CD4-positive, alpha-beta T cell (primary cell): ENCODE measurements around the gene CATSPERZ. TPM values are rescaled to one million over a fixed set of nuclear protein-coding genes. Genes with fewer than 3 reads are reported as not detected.
"Not testable (repeated sequence)": the region's sequence is repeated elsewhere in the genome, so short reads cannot be mapped to it uniquely, and the experiment has no call there.

Experiments
- ATAC-seq: fragments of 200-7000 bp; cut with Tn5 transposase; one replicate; pipeline ENCODE4 v1.10.0; 2022; ENCODE audit warnings: mild to moderate bottlenecking; ENCODE audit not compliant: poor library complexity
- CTCF ChIA-PET: fragments of 350-600 bp; sonication (Branson Sonifier 250); formaldehyde crosslinking; loops from one replicate; lab custom pipeline; 2021; ENCODE audit warnings: antibody characterized with exemption, inconsistent platforms; lab: Charles Lee
- POLR2A ChIA-PET: fragments of 350-600 bp; sonication (Branson Sonifier 250); formaldehyde crosslinking; loops from one replicate; lab custom pipeline; 2021; ENCODE audit warnings: antibody characterized with exemption, inconsistent platforms; lab: Charles Lee
- DNase-seq, 14 experiments: peaks; one replicate each; pipeline ENCODE4 v3.0.0-alpha.2; 2013 to 2020; ENCODE audit warnings: mixed read lengths in 2 of 14
- H3K27ac ChIP-seq, 2 donors: one replicate each; pipeline versions ENCODE4 v1.5.1 to v1.7.0; 2013; ENCODE audit warnings: low read length in 2 of 2, low read depth in 1 of 2, mild to moderate bottlenecking in 1 of 2
- H3K27me3 ChIP-seq, 2 experiments: 1 replicate in 1 of 2; 2 replicates in 1 of 2; pipeline versions ENCODE4 v1.6.1 to v1.7.0; 2013; ENCODE audit warnings: low read length in 2 of 2, control low read depth in 1 of 2, mild to moderate bottlenecking in 1 of 2, moderate library complexity in 1 of 2; ENCODE audit not compliant: insufficient read depth in 2 of 2, control insufficient read depth in 1 of 2
- H3K36me3 ChIP-seq: one replicate; pipeline ENCODE4 v1.6.1; 2013; ENCODE audit warnings: low read length, control low read depth; ENCODE audit not compliant: insufficient read depth
- H3K4me1 ChIP-seq: one replicate; pipeline ENCODE4 v1.6.1; 2013; ENCODE audit warnings: low read length, control low read depth; ENCODE audit not compliant: insufficient read depth
- H3K4me3 ChIP-seq: one replicate; pipeline ENCODE4 v1.5.1; 2013; ENCODE audit warnings: mild to moderate bottlenecking, low read length, moderate library complexity
- H3K9me3 ChIP-seq, 2 experiments: 1 replicate in 1 of 2; 2 replicates in 1 of 2; pipeline versions ENCODE4 v1.6.1 to v1.7.0; 2013; ENCODE audit warnings: low read length in 2 of 2, mild to moderate bottlenecking in 2 of 2, control low read depth in 1 of 2, moderate library complexity in 1 of 2; ENCODE audit not compliant: control insufficient read depth in 1 of 2, insufficient read depth in 1 of 2
- H3K27ac Mint-ChIP-seq: one replicate; pipeline ENCODE4 v1.8.0; 2020; ENCODE audit warnings: mixed read lengths
- H3K27me3 Mint-ChIP-seq: one replicate; pipeline ENCODE4 v1.8.0; 2021; ENCODE audit warnings: mixed read lengths
- H3K36me3 Mint-ChIP-seq: one replicate; pipeline ENCODE4 v1.8.0; 2021; ENCODE audit warnings: low read depth, mixed read lengths
- H3K4me1 Mint-ChIP-seq: one replicate; pipeline ENCODE4 v1.8.0; 2021; ENCODE audit warnings: low read depth, mixed read lengths
- H3K4me3 Mint-ChIP-seq: one replicate; pipeline ENCODE4 v1.8.0; 2020; ENCODE audit warnings: mild to moderate bottlenecking, mixed read lengths
- H3K9me3 Mint-ChIP-seq: one replicate; pipeline ENCODE4 v1.8.0; 2020; ENCODE audit warnings: mixed read lengths
- intact Hi-C, 2 experiments: fragments of 100-400 bp; cut with DNase I in 1 of 2; cut with micrococcal nuclease in 1 of 2; formaldehyde crosslinking; loops; one replicate each; pipeline versions ENCODE4 v1.15.1 to v1.9.0; 2023 to 2025; cut with DNase I, micrococcal nuclease
- total RNA-seq, 174 experiments: library from RNA in 2 of 174; stranded (reverse) in 2 of 174; gene quantifications; one replicate each; pipeline ENCODE4 v1.2.3 and lab custom pipeline; 2021 to 2026
- TF ChIP-seq, protein P1 (sequence below): fragments of 200-600 bp; IDR thresholded peaks from one replicate; pipeline ENCODE4 v1.8.0; 2022; ENCODE audit warnings: antibody characterized with exemption, mild to moderate bottlenecking

Gene CATSPERZ
- total RNA-seq, 2 experiments from 2014 or later = not detected

DNA sequence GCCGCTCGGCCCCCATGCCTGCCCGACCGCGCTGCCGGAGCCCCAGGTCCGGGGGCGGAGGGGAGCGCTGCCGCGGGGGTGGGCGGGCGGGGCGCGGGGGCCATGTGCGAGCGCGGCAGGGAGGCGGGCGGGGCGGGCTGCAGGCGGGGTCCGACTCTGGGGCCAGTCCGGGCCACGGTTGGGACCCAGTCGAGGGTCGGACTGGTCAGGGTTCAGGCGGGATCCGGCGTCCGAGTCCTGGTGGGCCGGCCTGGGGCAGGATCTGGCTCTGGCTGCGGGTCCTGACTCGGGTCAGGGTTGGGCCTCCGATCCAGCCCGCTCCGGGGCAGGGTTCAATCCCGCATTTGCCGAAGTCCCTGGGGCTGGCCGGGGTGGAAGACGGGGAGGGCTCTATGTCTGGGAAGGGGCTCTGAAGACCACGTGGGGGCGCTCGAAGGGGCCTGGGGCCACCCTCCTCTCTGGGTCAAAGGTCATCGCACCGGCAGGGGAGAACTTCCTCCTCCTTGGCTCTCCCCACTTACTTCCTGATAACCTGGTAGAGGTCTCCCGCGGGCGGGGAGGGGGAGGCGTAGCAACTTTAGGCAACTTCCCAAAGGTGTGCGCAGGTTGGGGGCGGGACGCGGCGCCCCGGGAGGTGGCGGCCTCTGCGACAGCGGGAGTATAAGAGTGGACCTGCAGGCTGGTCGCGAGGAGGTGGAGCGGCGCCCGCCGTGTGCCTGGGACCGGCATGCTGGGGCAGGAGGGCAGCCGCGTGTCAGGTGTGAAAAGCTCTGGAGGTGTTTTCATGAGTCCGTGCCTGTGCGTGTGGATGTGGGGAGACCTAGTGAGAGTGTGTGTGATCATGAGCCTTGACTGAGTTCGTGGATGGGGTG lies 5.8 kb downstream of the CATSPERZ start:
- ATAC-seq (peak; percentile 6), DNase-seq (peak; percentile 45 to 86 (median 70))
- peak overlapping the region; percentile 98 for H3K4me3 Mint-ChIP-seq
- POLR2A ChIA-PET = interaction anchor here (2.0 to 7.6 kb wide), 5 partner anchors 11 to 120 kb away, joined by 17 to 105 read pairs (median 45); partner anchors contain the start of genes BAD, FERMT3, GPR137 and PRDX5
- Histone ChIP-seq H3K36me3 (peaks cover 7% of the 10 kb centered on the region), H3K9me3 (peaks cover 0 to 5% of the 10 kb centered on the region in 2 experiments), H3K27me3 (peaks cover 11 to 12% of the 10 kb centered on the region in 2 experiments), H3K4me1 (peaks cover 41% of the 10 kb centered on the region), H3K4me3 (peak overlapping the region; percentile 85), H3K27ac (peak overlapping the region; percentile 73 to 75)
- peaks cover 20% of the 10 kb centered on the region for H3K27me3 Mint-ChIP-seq
- H3K27ac Mint-ChIP-seq = peak overlapping the region; percentile 92
- peaks cover 10% of the 10 kb centered on the region for H3K36me3 Mint-ChIP-seq
- TF ChIP-seq, protein P1, sequence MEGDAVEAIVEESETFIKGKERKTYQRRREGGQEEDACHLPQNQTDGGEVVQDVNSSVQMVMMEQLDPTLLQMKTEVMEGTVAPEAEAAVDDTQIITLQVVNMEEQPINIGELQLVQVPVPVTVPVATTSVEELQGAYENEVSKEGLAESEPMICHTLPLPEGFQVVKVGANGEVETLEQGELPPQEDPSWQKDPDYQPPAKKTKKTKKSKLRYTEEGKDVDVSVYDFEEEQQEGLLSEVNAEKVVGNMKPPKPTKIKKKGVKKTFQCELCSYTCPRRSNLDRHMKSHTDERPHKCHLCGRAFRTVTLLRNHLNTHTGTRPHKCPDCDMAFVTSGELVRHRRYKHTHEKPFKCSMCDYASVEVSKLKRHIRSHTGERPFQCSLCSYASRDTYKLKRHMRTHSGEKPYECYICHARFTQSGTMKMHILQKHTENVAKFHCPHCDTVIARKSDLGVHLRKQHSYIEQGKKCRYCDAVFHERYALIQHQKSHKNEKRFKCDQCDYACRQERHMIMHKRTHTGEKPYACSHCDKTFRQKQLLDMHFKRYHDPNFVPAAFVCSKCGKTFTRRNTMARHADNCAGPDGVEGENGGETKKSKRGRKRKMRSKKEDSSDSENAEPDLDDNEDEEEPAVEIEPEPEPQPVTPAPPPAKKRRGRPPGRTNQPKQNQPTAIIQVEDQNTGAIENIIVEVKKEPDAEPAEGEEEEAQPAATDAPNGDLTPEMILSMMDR = peak; percentile 54
- H3K4me1 Mint-ChIP-seq = peaks cover 30% of the 10 kb centered on the region
- intact Hi-C loops = loop anchor here (1.0 to 10.0 kb wide), 8 partner anchors 11 to 311 kb away; partner anchors contain the start of genes CCDC88B (in 2 of the 2), TRMT112 (in 2 of the 2), FKBP2 (in 1 of the 2) and PLCB3 (in 1 of the 2)
- CTCF ChIA-PET = interaction anchor here (0.7 to 6.0 kb wide), 8 partner anchors 12 to 120 kb away, joined by 3 to 123 read pairs (median 9); partner anchors contain the start of genes FERMT3, PLCB3, PRDX5 and STIP1
- H3K9me3 Mint-ChIP-seq = no peaks in the 10 kb centered on the region

DNA sequence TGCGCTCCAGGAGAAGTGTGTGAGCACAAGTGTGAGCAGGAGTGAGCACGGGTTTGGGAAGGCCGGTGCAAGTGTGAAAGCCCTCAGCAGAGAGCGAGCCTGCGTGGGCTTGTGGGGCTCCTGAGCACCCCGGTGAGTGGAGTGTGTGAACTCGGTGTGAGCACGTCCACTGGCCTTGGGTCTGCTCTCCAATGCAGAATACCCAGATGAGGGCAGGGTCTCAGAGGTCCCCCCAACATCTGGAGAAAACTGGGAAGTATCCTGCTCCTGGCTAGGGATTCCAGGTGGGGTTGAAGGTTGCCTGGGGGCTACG lies 6.4 kb downstream of the CATSPERZ start:
- CTCF ChIA-PET = interaction anchor here (2.5 kb wide), 1 partner anchor 25 kb away, joined by 10 read pairs; no protein-coding TSS in a partner anchor
- TF ChIP-seq, protein P1 = no peak
- Mint-ChIP-seq H3K9me3 (no peaks in the 10 kb centered on the region), H3K36me3 (peaks cover 11% of the 10 kb centered on the region), H3K27me3 (peaks cover 14% of the 10 kb centered on the region), H3K4me3 (peak overlapping the region; percentile 98), H3K4me1 (peaks cover 28% of the 10 kb centered on the region), H3K27ac (peak overlapping the region; percentile 92)
- Histone ChIP-seq H3K36me3 (peaks cover 7% of the 10 kb centered on the region), H3K9me3 (peaks cover 0 to under 1% of the 10 kb centered on the region in 2 experiments), H3K4me1 (peaks cover 35% of the 10 kb centered on the region), H3K27me3 (peaks cover 5 to 7% of the 10 kb centered on the region in 2 experiments), H3K27ac (peak overlapping the region; percentile 73 to 75), H3K4me3 (peak overlapping the region; percentile 85)
- DNase-seq = no peak
- ATAC-seq = no peak
- intact Hi-C loops = loop anchor here (1.0 to 10.0 kb wide), 3 partner anchors 11 to 312 kb away; partner anchors contain the start of genes CCDC88B (in 1 of the 2) and TRMT112 (in 1 of the 2)
- POLR2A ChIA-PET = interaction anchor here (4.0 to 7.6 kb wide), 2 partner anchors 11 to 100 kb away, joined by 71 to 105 read pairs; partner anchors contain the start of genes FERMT3, PRDX5 and TRMT112

DNA sequence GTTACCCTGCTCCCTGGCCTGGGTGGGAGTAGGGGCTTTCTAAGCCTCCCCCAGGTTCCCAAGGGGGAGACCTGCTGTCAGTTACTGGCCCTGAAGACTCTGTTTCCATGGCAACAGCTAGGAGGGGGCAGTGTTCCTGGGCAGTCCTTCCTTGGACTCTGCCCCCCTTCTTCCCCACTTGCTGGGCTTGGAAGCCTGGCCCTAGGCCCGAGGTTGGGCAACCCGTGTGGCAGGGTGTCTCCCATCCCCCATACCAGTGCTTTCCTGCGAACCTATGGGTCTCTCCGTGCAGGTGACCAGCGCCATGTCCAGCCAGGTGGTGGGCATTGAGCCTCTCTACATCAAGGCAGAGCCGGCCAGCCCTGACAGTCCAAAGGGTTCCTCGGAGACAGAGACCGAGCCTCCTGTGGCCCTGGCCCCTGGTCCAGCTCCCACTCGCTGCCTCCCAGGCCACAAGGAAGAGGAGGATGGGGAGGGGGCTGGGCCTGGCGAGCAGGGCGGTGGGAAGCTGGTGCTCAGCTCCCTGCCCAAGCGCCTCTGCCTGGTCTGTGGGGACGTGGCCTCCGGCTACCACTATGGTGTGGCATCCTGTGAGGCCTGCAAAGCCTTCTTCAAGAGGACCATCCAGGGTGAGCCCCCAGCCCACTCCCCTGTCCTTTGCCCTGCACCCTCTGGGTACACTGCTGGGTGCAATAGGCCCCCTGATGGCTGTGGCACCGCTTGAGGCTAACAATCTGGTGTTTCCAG lies 6.9 kb downstream of the CATSPERZ start:
- peak overlapping the region; percentile 98 for H3K4me3 Mint-ChIP-seq
- ATAC-seq = no peak
- intact Hi-C loops = loop anchor here (1.0 to 10.0 kb wide), 3 partner anchors 10 to 312 kb away; partner anchors contain the start of genes CCDC88B (in 1 of the 2) and TRMT112 (in 1 of the 2)
- H3K4me1 Mint-ChIP-seq = peaks cover 28% of the 10 kb centered on the region
- TF ChIP-seq, protein P1 = no peak
- H3K4me1 ChIP-seq = peaks cover 33% of the 10 kb centered on the region
- peak in 1 of 14 experiments; percentile 55 for DNase-seq
- peaks cover 7% of the 10 kb centered on the region for H3K36me3 ChIP-seq
- H3K9me3 Mint-ChIP-seq = no peaks in the 10 kb centered on the region
- POLR2A ChIA-PET = interaction anchor here (7.6 kb wide), 1 partner anchor 10 kb away, joined by 105 read pairs; the partner anchor contains the start of genes PRDX5 and TRMT112
- CTCF ChIA-PET = interaction anchor here (2.5 kb wide), 1 partner anchor 24 kb away, joined by 10 read pairs; no protein-coding TSS in a partner anchor
- peak overlapping the region; percentile 85 for H3K4me3 ChIP-seq
- H3K27ac Mint-ChIP-seq = no peak overlapping the region
- peaks cover 11% of the 10 kb centered on the region for H3K36me3 Mint-ChIP-seq
- peak overlapping the region; percentile 73 to 75 for H3K27ac ChIP-seq
- H3K9me3 ChIP-seq = no peaks in the 10 kb centered on the region
- H3K27me3 ChIP-seq = peaks cover under 1 to 2% of the 10 kb centered on the region in 2 experiments
- peaks cover 9% of the 10 kb centered on the region for H3K27me3 Mint-ChIP-seq

DNA sequence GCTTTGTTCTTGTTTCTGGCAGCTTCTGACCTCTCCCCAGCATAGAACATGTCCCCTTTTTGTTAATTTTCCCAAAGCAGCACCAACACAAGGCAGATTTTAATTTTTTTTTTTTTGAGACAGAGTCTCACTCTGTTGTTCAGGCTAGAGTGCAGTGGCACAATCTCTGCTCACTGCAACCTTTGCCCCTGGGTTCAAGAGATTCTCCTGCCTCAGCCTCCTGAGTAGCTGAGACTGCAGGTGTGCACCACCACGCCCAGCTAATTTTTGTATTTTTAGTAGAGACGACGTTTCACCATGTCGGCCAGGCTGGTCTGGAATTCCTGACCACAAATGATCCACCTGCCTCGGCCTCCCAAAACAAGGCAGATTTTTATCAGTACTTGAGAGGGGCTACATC lies 7.6 kb downstream of the CATSPERZ start:
- POLR2A ChIA-PET = interaction anchor here (7.6 kb wide), 1 partner anchor 9 kb away, joined by 105 read pairs; the partner anchor contains the start of genes PRDX5 and TRMT112
- H3K27ac Mint-ChIP-seq, H3K27ac ChIP-seq, ATAC-seq, H3K4me3 ChIP-seq, H3K9me3 ChIP-seq, H3K36me3 ChIP-seq, H3K27me3 ChIP-seq, H3K9me3 Mint-ChIP-seq, H3K27me3 Mint-ChIP-seq, CTCF ChIA-PET: not testable (repeated sequence)
- DNase-seq = peak in 1 of 14 experiments; percentile 11
- Mint-ChIP-seq H3K36me3 (peaks cover 17% of the 10 kb centered on the region), H3K4me3 (peak overlapping the region; percentile 45), H3K4me1 (peaks cover 33% of the 10 kb centered on the region)
- H3K4me1 ChIP-seq = peaks cover 36% of the 10 kb centered on the region
- intact Hi-C loops = loop anchor here (5.0 to 10.0 kb wide), 2 partner anchors 35 to 313 kb away; partner anchors contain the start of gene CCDC88B (in 1 of the 2)
